Ishikawa (cell line): ENCODE results near the gene CLSTN2.

ENCODE experiments used
- CEBPB ChIP-seq: IDR thresholded peaks from 2 replicates; pipeline ENCODE4 v1.6.1; 2012
- CREB1 ChIP-seq: IDR thresholded peaks from 2 replicates; pipeline ENCODE4 v1.6.1; 2012; ENCODE audit warnings: low read depth
- EGR1 ChIP-seq: IDR thresholded peaks from 2 replicates; pipeline ENCODE4 v1.6.1; 2012
- EP300 ChIP-seq: IDR thresholded peaks from 2 replicates; pipeline ENCODE4 v1.6.1; 2012; ENCODE audit warnings: borderline replicate concordance
- FOXM1 ChIP-seq: IDR thresholded peaks from 2 replicates; pipeline ENCODE4 v1.6.1; 2012; ENCODE audit warnings: low read depth, borderline replicate concordance
- NFIC ChIP-seq: IDR thresholded peaks from 2 replicates; pipeline ENCODE4 v1.6.1; 2012
- RAD21 ChIP-seq: IDR thresholded peaks from 2 replicates; pipeline ENCODE4 v1.6.1; 2012; ENCODE audit warnings: low read depth
- TAF1 ChIP-seq: IDR thresholded peaks from 2 replicates; pipeline ENCODE4 v1.6.1; 2012; ENCODE audit warnings: low read depth, mild to moderate bottlenecking
- TCF12 ChIP-seq: IDR thresholded peaks from 2 replicates; pipeline ENCODE4 v1.6.1; 2012; ENCODE audit warnings: low read depth
- TEAD4 ChIP-seq: IDR thresholded peaks from 2 replicates; pipeline ENCODE4 v1.6.1; 2012
- YY1 ChIP-seq: IDR thresholded peaks from 2 replicates; pipeline ENCODE4 v1.6.1; 2012; ENCODE audit warnings: low read depth
- ZBTB7A ChIP-seq: IDR thresholded peaks from 2 replicates; pipeline ENCODE4 v1.6.1; 2012; ENCODE audit warnings: low read depth
- TF ChIP-seq, protein P1 (sequence below): IDR thresholded peaks from 2 replicates; pipeline ENCODE4 v1.6.1; 2012
- TF ChIP-seq, protein P2 (sequence below): IDR thresholded peaks from 2 replicates; pipeline ENCODE4 v1.6.1; 2012
- TF ChIP-seq, protein P3 (sequence below): IDR thresholded peaks from 2 replicates; pipeline ENCODE4 v1.6.1; 2012; ENCODE audit warnings: low read depth, mild to moderate bottlenecking

Gene CLSTN2

DNA sequence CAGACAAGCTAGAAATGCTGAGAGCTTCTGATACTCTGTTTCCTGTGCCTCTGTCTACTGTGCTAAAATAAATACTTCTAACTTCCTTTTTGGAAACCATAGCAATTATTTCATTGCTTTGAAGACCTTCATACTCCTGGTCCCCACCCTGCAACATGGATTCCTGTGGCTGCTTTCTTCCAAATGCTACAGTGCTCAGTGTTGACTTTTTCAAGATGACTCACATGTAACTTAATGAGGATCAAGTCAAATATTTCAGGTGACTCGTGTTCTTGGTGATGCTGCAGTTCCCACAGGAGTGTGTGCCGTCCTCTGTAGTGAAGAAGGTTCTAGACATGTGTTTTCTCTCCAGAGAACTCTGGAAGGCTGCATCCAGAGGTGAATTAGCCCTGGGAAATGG lies 288.6 kb downstream of the CLSTN2 start:
- TF ChIP-seq TEAD4 (no peak), CEBPB (no peak), TCF12 (no peak)

GRCh38 chr3:140224307-140224706 lies 289.3 kb downstream of the CLSTN2 start:
- TF ChIP-seq YY1: no peak
- TF ChIP-seq CEBPB: no peak
- no peak for TF ChIP-seq TEAD4
- no peak for TF ChIP-seq FOXM1
- no peak for TF ChIP-seq EGR1
- no peak for TF ChIP-seq TCF12
- no peak for TF ChIP-seq NFIC
- TF ChIP-seq RAD21: no peak
- TF ChIP-seq, protein P1, sequence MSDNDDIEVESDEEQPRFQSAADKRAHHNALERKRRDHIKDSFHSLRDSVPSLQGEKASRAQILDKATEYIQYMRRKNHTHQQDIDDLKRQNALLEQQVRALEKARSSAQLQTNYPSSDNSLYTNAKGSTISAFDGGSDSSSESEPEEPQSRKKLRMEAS: no peak
- TF ChIP-seq, protein P2, sequence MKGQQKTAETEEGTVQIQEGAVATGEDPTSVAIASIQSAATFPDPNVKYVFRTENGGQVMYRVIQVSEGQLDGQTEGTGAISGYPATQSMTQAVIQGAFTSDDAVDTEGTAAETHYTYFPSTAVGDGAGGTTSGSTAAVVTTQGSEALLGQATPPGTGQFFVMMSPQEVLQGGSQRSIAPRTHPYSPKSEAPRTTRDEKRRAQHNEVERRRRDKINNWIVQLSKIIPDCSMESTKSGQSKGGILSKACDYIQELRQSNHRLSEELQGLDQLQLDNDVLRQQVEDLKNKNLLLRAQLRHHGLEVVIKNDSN: no peak
- no peak for TF ChIP-seq CREB1
- TF ChIP-seq TAF1: no peak
- no peak for TF ChIP-seq ZBTB7A
- no peak for TF ChIP-seq EP300

GRCh38 chr3:140225996-140226395 lies 291.0 kb downstream of the CLSTN2 start:
- TF ChIP-seq CREB1: no peak
- TF ChIP-seq, protein P3, sequence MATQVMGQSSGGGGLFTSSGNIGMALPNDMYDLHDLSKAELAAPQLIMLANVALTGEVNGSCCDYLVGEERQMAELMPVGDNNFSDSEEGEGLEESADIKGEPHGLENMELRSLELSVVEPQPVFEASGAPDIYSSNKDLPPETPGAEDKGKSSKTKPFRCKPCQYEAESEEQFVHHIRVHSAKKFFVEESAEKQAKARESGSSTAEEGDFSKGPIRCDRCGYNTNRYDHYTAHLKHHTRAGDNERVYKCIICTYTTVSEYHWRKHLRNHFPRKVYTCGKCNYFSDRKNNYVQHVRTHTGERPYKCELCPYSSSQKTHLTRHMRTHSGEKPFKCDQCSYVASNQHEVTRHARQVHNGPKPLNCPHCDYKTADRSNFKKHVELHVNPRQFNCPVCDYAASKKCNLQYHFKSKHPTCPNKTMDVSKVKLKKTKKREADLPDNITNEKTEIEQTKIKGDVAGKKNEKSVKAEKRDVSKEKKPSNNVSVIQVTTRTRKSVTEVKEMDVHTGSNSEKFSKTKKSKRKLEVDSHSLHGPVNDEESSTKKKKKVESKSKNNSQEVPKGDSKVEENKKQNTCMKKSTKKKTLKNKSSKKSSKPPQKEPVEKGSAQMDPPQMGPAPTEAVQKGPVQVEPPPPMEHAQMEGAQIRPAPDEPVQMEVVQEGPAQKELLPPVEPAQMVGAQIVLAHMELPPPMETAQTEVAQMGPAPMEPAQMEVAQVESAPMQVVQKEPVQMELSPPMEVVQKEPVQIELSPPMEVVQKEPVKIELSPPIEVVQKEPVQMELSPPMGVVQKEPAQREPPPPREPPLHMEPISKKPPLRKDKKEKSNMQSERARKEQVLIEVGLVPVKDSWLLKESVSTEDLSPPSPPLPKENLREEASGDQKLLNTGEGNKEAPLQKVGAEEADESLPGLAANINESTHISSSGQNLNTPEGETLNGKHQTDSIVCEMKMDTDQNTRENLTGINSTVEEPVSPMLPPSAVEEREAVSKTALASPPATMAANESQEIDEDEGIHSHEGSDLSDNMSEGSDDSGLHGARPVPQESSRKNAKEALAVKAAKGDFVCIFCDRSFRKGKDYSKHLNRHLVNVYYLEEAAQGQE: no peak
- TF ChIP-seq TAF1: no peak
- TF ChIP-seq FOXM1: no peak
- no peak for TF ChIP-seq EGR1
- TF ChIP-seq RAD21: no peak
- TF ChIP-seq CEBPB: no peak
- no peak for TF ChIP-seq YY1
- TF ChIP-seq NFIC: no peak
- TF ChIP-seq TEAD4: no peak
- TF ChIP-seq, protein P1: no peak
- TF ChIP-seq, protein P2: no peak

- TF ChIP-seq ZBTB7A (no peak), NFIC (no peak), EGR1 (no peak), TAF1 (no peak), YY1 (no peak), EP300 (no peak), RAD21 (no peak)
- TF ChIP-seq, protein P1: no peak
These were observed 298.7 kb downstream of the CLSTN2 start for GRCh38 chr3:140233702-140234101.

- TF ChIP-seq, protein P2: no peak
- TF ChIP-seq EGR1: no peak
- no peak for TF ChIP-seq ZBTB7A
- TF ChIP-seq, protein P3: no peak
- TF ChIP-seq NFIC: no peak
- TF ChIP-seq TEAD4: no peak
- TF ChIP-seq, protein P1: no peak
These were observed 299.3 kb downstream of the CLSTN2 start for GRCh38 chr3:140234256-140234655.

- no peak for TF ChIP-seq TEAD4
- TF ChIP-seq EGR1: no peak
- TF ChIP-seq, protein P2: no peak
- no peak for TF ChIP-seq YY1
- TF ChIP-seq, protein P3: no peak
- TF ChIP-seq RAD21: no peak
- TF ChIP-seq ZBTB7A: no peak
- no peak for TF ChIP-seq FOXM1
- TF ChIP-seq CREB1: no peak
- no peak for TF ChIP-seq NFIC
- TF ChIP-seq, protein P1: no peak
- no peak for TF ChIP-seq TAF1
These were observed 302.0 kb downstream of the CLSTN2 start for GRCh38 chr3:140236836-140237501.
